K562 (cell line): Measurements from ENCODE around the gene POLR3H. TPM values are rescaled to one million over a fixed set of nuclear protein-coding genes. Genes with fewer than 3 reads are reported as not detected.

Source experiments
- ATAC-seq: fragments of 200-7000 bp; cut with Tn5 transposase; 3 replicates; pipeline ENCODE4 v1.9.1; 2020; ENCODE audit warnings: moderate library complexity
- BruUV-seq: library from RNA; stranded (reverse); fragments of 400-500 nt; replicated peaks from 2 replicates; lab custom pipeline; 2021; lab: Mats Ljungman, UMichigan
- CTCF ChIA-PET: fragments of 300-600 bp; formaldehyde crosslinking; extraction: SDS; loops from one replicate; lab custom pipeline; 2021; ENCODE audit warnings: low intra/inter-chr PET ratio; lab: Yijun Ruan, JAX
- POLR2A ChIA-PET: fragments of 300-600, 350-650 bp; sonication (Branson Sonifier 250); formaldehyde crosslinking; extraction: SDS; loops from one replicate; lab custom pipeline; 2021; ENCODE audit warnings: antibody characterized with exemption, inconsistent platforms; lab: Yijun Ruan, JAX
- DNase-seq, 4 experiments: peaks; one replicate each; pipeline versions ENCODE4 v3.0.0 to v3.0.0-alpha.2; 2011 to 2018; ENCODE audit warnings: low spot score in 3 of 4, mixed read lengths in 3 of 4; ENCODE audit errors: extremely low read depth in 1 of 4
- FAIRE-seq: peaks from 2 replicates; lab custom pipeline; 2011; peaks lifted over from hg19 to GRCh38; lab: Jason Lieb, UNC
- H2AFZ ChIP-seq: 2 replicates; pipeline ENCODE4 v1.6.0; 2011; ENCODE audit warnings: low read depth, low read length, control low read depth, inconsistent platforms
- H3K27ac ChIP-seq: fragments of 200-600 bp; 3 replicates; pipeline ENCODE4 v1.8.0; 2011; ENCODE audit warnings: low read depth, mild to moderate bottlenecking, control low read depth, inconsistent platforms, low read length, moderate library complexity, mixed read lengths; ENCODE audit errors: extremely low read depth
- H3K27me3 ChIP-seq, 2 experiments: fragments of 300-600 bp in 1 of 2; 2 replicates in 1 of 2; 3 replicates in 1 of 2; pipeline versions ENCODE4 v1.6.0 to v1.8.0; 2011; ENCODE audit warnings: inconsistent platforms in 2 of 2, low read length in 2 of 2, mild to moderate bottlenecking in 1 of 2, mixed read lengths in 1 of 2, moderate library complexity in 1 of 2; ENCODE audit not compliant: control insufficient read depth in 2 of 2, insufficient read depth in 2 of 2
- H3K36me3 ChIP-seq: fragments of 300-600 bp; 3 replicates; pipeline ENCODE4 v1.8.0; 2011; ENCODE audit warnings: mild to moderate bottlenecking, low read length, inconsistent platforms; ENCODE audit not compliant: control insufficient read depth, insufficient read depth
- H3K4me1 ChIP-seq, 2 experiments: fragments of 200-600 bp in 1 of 2; replicated peaks in 1 of 2; 2 replicates in 1 of 2; 3 replicates in 1 of 2; pipeline versions ENCODE4 v1.5.1 to v1.8.0; 2011; ENCODE audit warnings: inconsistent platforms in 2 of 2, low read length in 2 of 2, mild to moderate bottlenecking in 1 of 2, mixed read lengths in 1 of 2, moderate library complexity in 1 of 2; ENCODE audit not compliant: control insufficient read depth in 2 of 2, insufficient read depth in 2 of 2
- H3K4me2 ChIP-seq: 2 replicates; pipeline ENCODE4 v1.6.1; 2011; ENCODE audit warnings: low read length, control low read depth, inconsistent platforms, mixed read lengths; ENCODE audit not compliant: insufficient read depth
- H3K4me3 ChIP-seq: fragments of 200-600 bp; sonication (generic), shearing (Covaris generic); 2 replicates; pipeline ENCODE4 v1.5.1; 2016; ENCODE audit warnings: control low read depth, inconsistent platforms
- H3K79me2 ChIP-seq: fragments of 200-600 bp; 3 replicates; pipeline ENCODE4 v1.8.0; 2011; ENCODE audit warnings: low read length, inconsistent platforms; ENCODE audit not compliant: control insufficient read depth, insufficient read depth
- H3K9ac ChIP-seq, 2 experiments: 2 replicates each; pipeline versions ENCODE4 v1.6.0 to v1.6.1; 2011; ENCODE audit warnings: low read depth in 2 of 2, low read length in 2 of 2, control low read depth in 1 of 2, inconsistent platforms in 1 of 2, mild to moderate bottlenecking in 1 of 2, mixed read lengths in 1 of 2; ENCODE audit not compliant: insufficient read depth in 1 of 2
- H3K9me1 ChIP-seq: one replicate; pipeline ENCODE4 v1.6.0; 2011; ENCODE audit warnings: inconsistent platforms, mild to moderate bottlenecking, low read length, moderate library complexity; ENCODE audit not compliant: control insufficient read depth, insufficient read depth
- H3K9me3 ChIP-seq: replicated peaks from 2 replicates; pipeline ENCODE4 v1.5.1; 2011; ENCODE audit warnings: low read depth, low read length, inconsistent platforms; ENCODE audit not compliant: control insufficient read depth, insufficient read depth
- H4K20me1 ChIP-seq: replicated peaks from 2 replicates; pipeline ENCODE4 v1.6.1; 2011; ENCODE audit warnings: low read length, inconsistent platforms, mixed read lengths; ENCODE audit not compliant: control insufficient read depth, insufficient read depth
- CREB3L1 ChIP-seq: fragments of 450-650 bp; IDR thresholded peaks from 2 replicates; pipeline ENCODE4 v1.6.1; 2014; ENCODE audit warnings: low read depth, mild to moderate bottlenecking, moderate library complexity, borderline replicate concordance
- DNMT1 ChIP-seq: fragments of 450-650 bp; IDR thresholded peaks from 2 replicates; pipeline ENCODE4 v1.6.1; 2016; ENCODE audit warnings: antibody characterized with exemption, mild to moderate bottlenecking
- HSF4 ChIP-seq: fragments of 250-450 bp; sonication (Bioruptor Pico); IDR thresholded peaks from 2 replicates; pipeline ENCODE4 v2.1.2; 2022; ENCODE audit warnings: mild to moderate bottlenecking, moderate library complexity, borderline replicate concordance
- LARP7 ChIP-seq: fragments of 450-650 bp; IDR thresholded peaks from 2 replicates; pipeline ENCODE4 v1.6.1; 2016
- POLR3G ChIP-seq: IDR thresholded peaks from 2 replicates; pipeline ENCODE4 v1.6.1; 2011; ENCODE audit not compliant: insufficient read length, insufficient replicate concordance; ENCODE audit errors: extremely low read depth
- ZNF274 ChIP-seq: IDR thresholded peaks from 2 replicates; pipeline ENCODE4 v1.6.1; 2011; ENCODE audit warnings: low read depth, mild to moderate bottlenecking, low read length, moderate library complexity, borderline replicate concordance
- ZNF395 ChIP-seq: fragments of 200-800 bp; sonication (Bioruptor generic); IDR thresholded peaks from 2 replicates; pipeline ENCODE4 v1.6.1; 2017; ENCODE audit warnings: missing genetic modification characterization, missing compliant biosample characterization
- WGBS: fragments of 100-300 bp; shearing (Covaris generic); methylation state at CpG from one replicate; pipeline ENCODE4 v1.1.6; 2016; ENCODE audit warnings: low coverage, mixed read lengths; ENCODE audit not compliant: insufficient coverage; ENCODE audit errors: missing lambda C conversion rate; 5-methylcytosine and 5-hydroxymethylcytosine counted together
- in situ Hi-C: fragments of 300-500 bp; cut with MboI; formaldehyde crosslinking; loops from 4 replicates; pipeline ENCODE4 v1.15.0; 2018; ENCODE audit warnings: inconsistent platforms, mixed read lengths
- intact Hi-C: fragments of 100-400 bp; cut with micrococcal nuclease; formaldehyde crosslinking; loops from 2 replicates; pipeline ENCODE4 v1.14.2; 2022
- polyA plus RNA-seq, 8 experiments: library from polyadenylated mRNA; depleted of rRNA in 4 of 8; stranded (reverse) in 5 of 8; unstranded in 3 of 8; fragments of >200 nt; fragmentation: Nextera tagmentation in 2 of 8; fragmentation: Illumina TruSeq in 1 of 8; extraction: Ambion mirVana in 2 of 8; extraction: Trizol in 1 of 8; gene quantifications; 2 replicates each; pipeline versions ENCODE4 v1.2.1 to v1.2.3, GENCODE V29; 2011 to 2014; ENCODE audit warnings: inconsistent platforms in 1 of 8, missing spikeins in 1 of 8
- total RNA-seq, 7 experiments: library from RNA; depleted of rRNA in 6 of 7; stranded (reverse); fragments of >200 nt in 6 of 7; fragmentation: Illumina TruSeq in 2 of 7; extraction: Trizol in 2 of 7; gene quantifications; 2 replicates each; pipeline versions ENCODE4 v1.2.1 to v1.2.3, GENCODE V29; 2011 to 2021; ENCODE audit warnings: low replicate concordance in 1 of 7
- TF ChIP-seq, protein P1 (sequence below), 2 experiments: fragments of 450-650 bp in 1 of 2; IDR thresholded peaks; 2 replicates each; pipeline ENCODE4 v1.6.1; 2011 to 2017; ENCODE audit warnings: low read depth in 2 of 2, antibody characterized with exemption in 1 of 2, borderline replicate concordance in 1 of 2, low read length in 1 of 2, mild to moderate bottlenecking in 1 of 2, mixed read lengths in 1 of 2; ENCODE audit not compliant: control insufficient read depth in 1 of 2
- TF ChIP-seq, protein P2 (sequence below): fragments of 250-450 bp; sonication (Bioruptor Pico); IDR thresholded peaks from 2 replicates; pipeline ENCODE4 v1.4.0; 2020; ENCODE audit warnings: borderline replicate concordance

Gene POLR3H
- total and polyA plus RNA-seq, 9 of the 15 experiments (the other 6 are each of a cell fraction or from before 2014, with no cell fraction given), result 5.3 to 48.4 (median 22.2) TPM

- TF ChIP-seq, protein P1, sequence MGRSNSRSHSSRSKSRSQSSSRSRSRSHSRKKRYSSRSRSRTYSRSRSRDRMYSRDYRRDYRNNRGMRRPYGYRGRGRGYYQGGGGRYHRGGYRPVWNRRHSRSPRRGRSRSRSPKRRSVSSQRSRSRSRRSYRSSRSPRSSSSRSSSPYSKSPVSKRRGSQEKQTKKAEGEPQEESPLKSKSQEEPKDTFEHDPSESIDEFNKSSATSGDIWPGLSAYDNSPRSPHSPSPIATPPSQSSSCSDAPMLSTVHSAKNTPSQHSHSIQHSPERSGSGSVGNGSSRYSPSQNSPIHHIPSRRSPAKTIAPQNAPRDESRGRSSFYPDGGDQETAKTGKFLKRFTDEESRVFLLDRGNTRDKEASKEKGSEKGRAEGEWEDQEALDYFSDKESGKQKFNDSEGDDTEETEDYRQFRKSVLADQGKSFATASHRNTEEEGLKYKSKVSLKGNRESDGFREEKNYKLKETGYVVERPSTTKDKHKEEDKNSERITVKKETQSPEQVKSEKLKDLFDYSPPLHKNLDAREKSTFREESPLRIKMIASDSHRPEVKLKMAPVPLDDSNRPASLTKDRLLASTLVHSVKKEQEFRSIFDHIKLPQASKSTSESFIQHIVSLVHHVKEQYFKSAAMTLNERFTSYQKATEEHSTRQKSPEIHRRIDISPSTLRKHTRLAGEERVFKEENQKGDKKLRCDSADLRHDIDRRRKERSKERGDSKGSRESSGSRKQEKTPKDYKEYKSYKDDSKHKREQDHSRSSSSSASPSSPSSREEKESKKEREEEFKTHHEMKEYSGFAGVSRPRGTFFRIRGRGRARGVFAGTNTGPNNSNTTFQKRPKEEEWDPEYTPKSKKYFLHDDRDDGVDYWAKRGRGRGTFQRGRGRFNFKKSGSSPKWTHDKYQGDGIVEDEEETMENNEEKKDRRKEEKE (IDR thresholded peaks at IDR 0.05; ENCODE audit: borderline replicate concordance in 1 of 2, control insufficient read depth in 1 of 2, low read depth in 2 of 2, low read length in 1 of 2), result no peak
- TF ChIP-seq, protein P2, sequence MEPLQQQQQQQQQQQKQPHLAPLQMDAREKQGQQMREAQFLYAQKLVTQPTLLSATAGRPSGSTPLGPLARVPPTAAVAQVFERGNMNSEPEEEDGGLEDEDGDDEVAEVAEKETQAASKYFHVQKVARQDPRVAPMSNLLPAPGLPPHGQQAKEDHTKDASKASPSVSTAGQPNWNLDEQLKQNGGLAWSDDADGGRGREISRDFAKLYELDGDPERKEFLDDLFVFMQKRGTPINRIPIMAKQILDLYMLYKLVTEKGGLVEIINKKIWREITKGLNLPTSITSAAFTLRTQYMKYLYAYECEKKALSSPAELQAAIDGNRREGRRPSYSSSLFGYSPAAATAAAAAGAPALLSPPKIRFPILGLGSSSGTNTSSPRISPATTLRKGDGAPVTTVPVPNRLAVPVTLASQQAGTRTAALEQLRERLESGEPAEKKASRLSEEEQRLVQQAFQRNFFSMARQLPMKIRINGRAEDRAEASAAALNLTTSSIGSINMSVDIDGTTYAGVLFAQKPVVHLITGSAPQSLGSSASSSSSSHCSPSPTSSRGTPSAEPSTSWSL (CRISPR knock-in tag), result no peak
- TF ChIP-seq POLR3G (no peak), CREB3L1 (no peak), ZNF274 (no peak), ZNF395 (no peak), HSF4 (no peak), DNMT1 (no peak), LARP7 (no peak)
- TF ChIP-seq, all 486 proteins: peak for 0
- Histone ChIP-seq H3K4me1 (peaks cover 6% of the 10 kb centered on the region in 2 experiments; a peak in 4 of 5 replicates), H3K27me3 (no peaks in the 10 kb centered on the region), H3K9ac (no peak overlapping the region), H3K36me3 (peaks cover 61% of the 10 kb centered on the region; the same call in 2 of the 3 replicates), H4K20me1 (peaks cover 36% of the 10 kb centered on the region), H3K27ac (no peak overlapping the region), H3K4me3 (no peak overlapping the region), H3K4me2 (no peak overlapping the region), H3K79me2 (peaks cover 91% of the 10 kb centered on the region), H2AFZ (no peak overlapping the region), H3K9me3 (no peaks in the 10 kb centered on the region), H3K9me1 (peaks cover 4% of the 10 kb centered on the region)
- ChIA-PET CTCF (no interaction called here), POLR2A (interaction anchor here (0.6 to 3.2 kb wide), 6 partner anchors 10 to 390 kb away, joined by 3 to 18 read pairs (median 4); partner anchors contain the start of genes ACO2 and PHF5A)
- FAIRE-seq (no peak), ATAC-seq (no peak), DNase-seq (no peak)
- in situ Hi-C loops (no loop called here), intact Hi-C loops (no loop called here)
- 20% methylated on average over 1 of the region's 2 CpGs for WGBS
- no TSS peak for BruUV-seq
Measured at GRCh38 chr22:41478473-41478872, 65.8 kb downstream of the POLR3H start.
